ENCODE measurements around the gene FOCAD. TPM values are rescaled to one million over a fixed set of nuclear protein-coding genes. Genes with fewer than 3 reads are reported as not detected.

Gene FOCAD
- total and polyA plus RNA-seq, 2 experiments from 2014 or later, result 20.8 to 67.4 TPM

DNA sequence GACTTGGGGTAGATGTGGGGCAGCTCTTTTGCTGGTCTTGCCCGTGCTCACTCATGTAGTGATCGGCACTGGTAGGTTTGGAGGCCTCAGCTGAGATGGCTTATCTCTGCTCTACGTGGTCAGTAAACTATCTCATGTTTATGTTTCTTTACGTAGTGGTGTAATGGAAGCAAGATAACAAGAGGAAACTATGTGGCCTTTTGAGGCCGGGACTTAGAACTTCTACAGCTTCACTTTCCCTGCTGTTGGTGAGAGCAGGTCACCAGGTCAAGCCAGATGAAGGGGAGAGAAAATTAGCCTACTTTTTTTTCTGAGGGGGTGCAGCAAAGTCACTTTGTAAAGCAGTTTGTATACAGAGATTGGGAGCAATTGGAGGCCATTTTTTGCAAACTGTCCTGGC is 8.5 kb downstream of the FOCAD start:
- Histone ChIP-seq H3K9me2 (ENCODE audit: insufficient read depth) (no peaks in the 10 kb centered on the region), H3K4me1 (ENCODE audit: insufficient read depth) (no peaks in the 10 kb centered on the region), H3K9me3 (ENCODE audit: low read depth) (no peaks in the 10 kb centered on the region), H2AFZ (no peak overlapping the region), H3K27me3 (replicated peaks; ENCODE audit: insufficient read depth) (no peaks in the 10 kb centered on the region), H3K4me2 (ENCODE audit: unreplicated experiment) (no peak overlapping the region), H3K4me3 (no peak overlapping the region), H3K27ac (no peak overlapping the region), H3K9ac (no peak overlapping the region), H3K79me2 (ENCODE audit: insufficient read depth) (peaks cover 95% of the 10 kb centered on the region), H3K36me3 (ENCODE audit: low read depth) (no peaks in the 10 kb centered on the region), H4K20me1 (ENCODE audit: insufficient read depth) (peaks cover 7% of the 10 kb centered on the region; the same call in 1 of the 2 replicates), H3F3A (ENCODE audit: insufficient read depth) (no peaks in the 10 kb centered on the region)
- in situ Hi-C loops (cut with MboI), result no loop called here
- WGBS, 2 experiments (ENCODE audit: low coverage in 1 of 2, low lambda C conversion rate in 2 of 2, missing lambda C conversion rate in 2 of 2), result 63 to 64% methylated on average over 5 of the region's 5 CpGs
- TF ChIP-seq EZH2 (IDR thresholded peaks at IDR 0.05; ENCODE audit: insufficient read depth, poor library complexity, severe bottlenecking) (no peak), EZH2phosphoT487 (IDR thresholded peaks at IDR 0.05; ENCODE audit: insufficient read depth, low read depth) (no peak)
- DNase-seq, result no peak

GRCh38 chr9:20693068-20693467 is 9.0 kb downstream of the FOCAD start:
- no peak for DNase-seq
- in situ Hi-C loops (cut with MboI), result no loop called here
- Histone ChIP-seq H2AFZ (no peak overlapping the region), H3K4me3 (no peak overlapping the region), H3K79me2 (ENCODE audit: insufficient read depth) (peaks cover 94% of the 10 kb centered on the region), H3K36me3 (ENCODE audit: low read depth) (no peaks in the 10 kb centered on the region), H3F3A (ENCODE audit: insufficient read depth) (no peaks in the 10 kb centered on the region), H4K20me1 (ENCODE audit: insufficient read depth) (peaks cover 7% of the 10 kb centered on the region; the same call in 1 of the 2 replicates), H3K9ac (no peak overlapping the region), H3K9me3 (ENCODE audit: low read depth) (no peaks in the 10 kb centered on the region), H3K27ac (no peak overlapping the region), H3K27me3 (replicated peaks; ENCODE audit: insufficient read depth) (no peaks in the 10 kb centered on the region), H3K4me1 (ENCODE audit: insufficient read depth) (no peaks in the 10 kb centered on the region), H3K9me2 (ENCODE audit: insufficient read depth) (no peaks in the 10 kb centered on the region), H3K4me2 (ENCODE audit: unreplicated experiment) (no peak overlapping the region)
- WGBS, 2 experiments (ENCODE audit: low coverage in 1 of 2, low lambda C conversion rate in 2 of 2, missing lambda C conversion rate in 2 of 2), result 97 to 100% methylated on average over 4 of the region's 4 CpGs
- TF ChIP-seq EZH2 (IDR thresholded peaks at IDR 0.05; ENCODE audit: insufficient read depth, poor library complexity, severe bottlenecking) (no peak), EZH2phosphoT487 (IDR thresholded peaks at IDR 0.05; ENCODE audit: insufficient read depth, low read depth) (no peak)

- no peak overlapping the region for H2AFZ ChIP-seq
- no peaks in the 10 kb centered on the region for H3F3A ChIP-seq (ENCODE audit: insufficient read depth)
- H3K27me3 ChIP-seq (replicated peaks; ENCODE audit: insufficient read depth), result no peaks in the 10 kb centered on the region
- H3K4me1 ChIP-seq (ENCODE audit: insufficient read depth), result no peaks in the 10 kb centered on the region
- no peak overlapping the region for H3K4me2 ChIP-seq (ENCODE audit: unreplicated experiment)
- H3K4me3 ChIP-seq, result no peak overlapping the region
- in situ Hi-C loops (cut with MboI), result no loop called here
- peaks cover 3% of the 10 kb centered on the region; the same call in 1 of the 2 replicates for H4K20me1 ChIP-seq (ENCODE audit: insufficient read depth)
- H3K9ac ChIP-seq, result no peak overlapping the region
- H3K9me2 ChIP-seq (ENCODE audit: insufficient read depth), result no peaks in the 10 kb centered on the region
- no peaks in the 10 kb centered on the region for H3K9me3 ChIP-seq (ENCODE audit: low read depth)
- no peak for DNase-seq
- H3K79me2 ChIP-seq (ENCODE audit: insufficient read depth), result peaks cover 94% of the 10 kb centered on the region
- H3K36me3 ChIP-seq (ENCODE audit: low read depth), result no peaks in the 10 kb centered on the region
- no peak overlapping the region for H3K27ac ChIP-seq
- TF ChIP-seq EZH2 (IDR thresholded peaks at IDR 0.05; ENCODE audit: insufficient read depth, poor library complexity, severe bottlenecking), result no peak
- TF ChIP-seq EZH2phosphoT487 (IDR thresholded peaks at IDR 0.05; ENCODE audit: insufficient read depth, low read depth), result no peak
Observed at GRCh38 chr9:20694248-20694647, 10.2 kb downstream of the FOCAD start.

- peaks cover 3% of the 10 kb centered on the region; the same call in 1 of the 2 replicates for H4K20me1 ChIP-seq (ENCODE audit: insufficient read depth)
- no peak overlapping the region for H2AFZ ChIP-seq
- H3K4me2 ChIP-seq (ENCODE audit: unreplicated experiment), result no peak overlapping the region
- no peaks in the 10 kb centered on the region for H3K9me2 ChIP-seq (ENCODE audit: insufficient read depth)
- DNase-seq, result no peak
- no peak for TF ChIP-seq EZH2 (IDR thresholded peaks at IDR 0.05; ENCODE audit: insufficient read depth, poor library complexity, severe bottlenecking)
- TF ChIP-seq EZH2phosphoT487 (IDR thresholded peaks at IDR 0.05; ENCODE audit: insufficient read depth, low read depth), result no peak
- H3K36me3 ChIP-seq (ENCODE audit: low read depth), result no peaks in the 10 kb centered on the region
- no peaks in the 10 kb centered on the region for H3K27me3 ChIP-seq (replicated peaks; ENCODE audit: insufficient read depth)
- no peaks in the 10 kb centered on the region for H3K4me1 ChIP-seq (ENCODE audit: insufficient read depth)
- H3F3A ChIP-seq (ENCODE audit: insufficient read depth), result no peaks in the 10 kb centered on the region
- H3K27ac ChIP-seq, result no peak overlapping the region
- no peaks in the 10 kb centered on the region for H3K9me3 ChIP-seq (ENCODE audit: low read depth)
- peaks cover 93% of the 10 kb centered on the region for H3K79me2 ChIP-seq (ENCODE audit: insufficient read depth)
- no peak overlapping the region for H3K9ac ChIP-seq
- H3K4me3 ChIP-seq, result no peak overlapping the region
- 85 to 87% methylated on average over 3 of the region's 3 CpGs for WGBS, 2 experiments (ENCODE audit: low coverage in 1 of 2, low lambda C conversion rate in 2 of 2, missing lambda C conversion rate in 2 of 2)
- in situ Hi-C loops (cut with MboI), result no loop called here
Observed at GRCh38 chr9:20697021-20697719, 13.1 kb downstream of the FOCAD start.

GRCh38 chr9:20698782-20699181 is 14.7 kb downstream of the FOCAD start:
- H4K20me1 ChIP-seq (ENCODE audit: insufficient read depth), result peaks cover under 1% of the 10 kb centered on the region; the same call in 1 of the 2 replicates
- no peak overlapping the region for H2AFZ ChIP-seq
- no peak overlapping the region for H3K27ac ChIP-seq
- H3K9me3 ChIP-seq (ENCODE audit: low read depth), result no peaks in the 10 kb centered on the region
- H3K4me2 ChIP-seq (ENCODE audit: unreplicated experiment), result no peak overlapping the region
- H3K9ac ChIP-seq, result no peak overlapping the region
- in situ Hi-C loops (cut with MboI), result no loop called here
- no peaks in the 10 kb centered on the region for H3F3A ChIP-seq (ENCODE audit: insufficient read depth)
- no peaks in the 10 kb centered on the region for H3K36me3 ChIP-seq (ENCODE audit: low read depth)
- H3K4me3 ChIP-seq, result no peak overlapping the region
- H3K9me2 ChIP-seq (ENCODE audit: insufficient read depth), result no peaks in the 10 kb centered on the region
- H3K4me1 ChIP-seq (ENCODE audit: insufficient read depth), result no peaks in the 10 kb centered on the region
- H3K27me3 ChIP-seq (replicated peaks; ENCODE audit: insufficient read depth), result no peaks in the 10 kb centered on the region
- DNase-seq, result no peak
- TF ChIP-seq EZH2 (IDR thresholded peaks at IDR 0.05; ENCODE audit: insufficient read depth, poor library complexity, severe bottlenecking), result no peak
- no peak for TF ChIP-seq EZH2phosphoT487 (IDR thresholded peaks at IDR 0.05; ENCODE audit: insufficient read depth, low read depth)
- peaks cover 91% of the 10 kb centered on the region for H3K79me2 ChIP-seq (ENCODE audit: insufficient read depth)

All from GM23248 (cell line).